ENCODE measurements around the gene CHSY1. TPM values are rescaled to one million over a fixed set of nuclear protein-coding genes. Genes with fewer than 3 reads are reported as not detected.
A peak's percentile ranks its signal among the peaks of the same experiment; 100 is the strongest.

Gene CHSY1
- total RNA-seq, 1 donor from 2014 or later: 23.3 TPM

- H2AFZ ChIP-seq (replicated peaks): no peak overlapping the region
- Mint-ChIP-seq H3K27me3 (ENCODE audit: insufficient read depth, low read depth) (no peaks in the 10 kb centered on the region), H3K4me3 (no peak overlapping the region), H3K9me3 (peaks cover 3% of the 10 kb centered on the region), H3K4me1 (peaks cover 15% of the 10 kb centered on the region), H3K36me3 (peaks cover 52% of the 10 kb centered on the region), H3K27ac (no peak overlapping the region)
- H3K79me2 ChIP-seq (ENCODE audit: low read depth): peaks cover 80% of the 10 kb centered on the region
- TF ChIP-seq EZH2 (IDR thresholded peaks at IDR 0.05) (no peak), EZH2phosphoT487 (IDR thresholded peaks at IDR 0.05) (no peak)
- no peaks in the 10 kb centered on the region for H3F3A ChIP-seq (ENCODE audit: low read depth)
- DNase-seq (ENCODE audit: low spot score): no peak
- H3K9me3 ChIP-seq (ENCODE audit: low read depth): no peaks in the 10 kb centered on the region
- H3K4me1 ChIP-seq: peaks cover 3% of the 10 kb centered on the region
- H3K9ac ChIP-seq: no peak overlapping the region
- no peak overlapping the region for H3K4me2 ChIP-seq
- H3K36me3 ChIP-seq: no peaks in the 10 kb centered on the region
- no peaks in the 10 kb centered on the region for H3K27me3 ChIP-seq
- H4K20me1 ChIP-seq (ENCODE audit: low read depth): peaks cover 24% of the 10 kb centered on the region
- H3K27ac ChIP-seq: no peak overlapping the region
- H3K4me3 ChIP-seq: no peak overlapping the region
Measured at GRCh38 chr15:101184830-101185229, 67.0 kb downstream of the CHSY1 start.

DNA sequence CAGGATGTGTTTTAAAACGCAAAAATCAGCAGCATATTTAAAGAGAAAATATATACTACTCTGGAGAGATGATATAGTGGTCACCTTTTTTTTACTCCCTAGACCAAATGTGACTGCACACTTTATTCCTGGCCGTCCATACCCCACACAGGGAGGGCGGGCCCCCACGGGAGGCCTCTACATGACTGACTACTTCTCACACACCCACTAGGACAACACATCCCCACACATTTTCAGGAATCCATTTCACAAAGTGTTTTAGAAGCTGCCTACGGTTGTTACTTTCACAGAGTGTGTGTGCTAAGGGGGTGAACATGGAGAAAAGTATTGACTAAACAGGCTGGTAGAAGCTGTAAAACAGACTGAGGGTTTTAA lies 67.9 kb downstream of the CHSY1 start:
- no peak overlapping the region for H3K9ac ChIP-seq
- no peak for DNase-seq (ENCODE audit: low spot score)
- peaks cover 20% of the 10 kb centered on the region for H4K20me1 ChIP-seq (ENCODE audit: low read depth)
- no peaks in the 10 kb centered on the region for H3K4me1 ChIP-seq
- Mint-ChIP-seq H3K27ac (peak overlapping the region; percentile 32), H3K36me3 (peaks cover 56% of the 10 kb centered on the region), H3K4me1 (peaks cover 10% of the 10 kb centered on the region), H3K4me3 (no peak overlapping the region), H3K9me3 (peaks cover 5% of the 10 kb centered on the region), H3K27me3 (ENCODE audit: insufficient read depth, low read depth) (no peaks in the 10 kb centered on the region)
- H3K9me3 ChIP-seq (ENCODE audit: low read depth): no peaks in the 10 kb centered on the region
- H3K36me3 ChIP-seq: no peaks in the 10 kb centered on the region
- peaks cover 71% of the 10 kb centered on the region for H3K79me2 ChIP-seq (ENCODE audit: low read depth)
- TF ChIP-seq, protein P1, sequence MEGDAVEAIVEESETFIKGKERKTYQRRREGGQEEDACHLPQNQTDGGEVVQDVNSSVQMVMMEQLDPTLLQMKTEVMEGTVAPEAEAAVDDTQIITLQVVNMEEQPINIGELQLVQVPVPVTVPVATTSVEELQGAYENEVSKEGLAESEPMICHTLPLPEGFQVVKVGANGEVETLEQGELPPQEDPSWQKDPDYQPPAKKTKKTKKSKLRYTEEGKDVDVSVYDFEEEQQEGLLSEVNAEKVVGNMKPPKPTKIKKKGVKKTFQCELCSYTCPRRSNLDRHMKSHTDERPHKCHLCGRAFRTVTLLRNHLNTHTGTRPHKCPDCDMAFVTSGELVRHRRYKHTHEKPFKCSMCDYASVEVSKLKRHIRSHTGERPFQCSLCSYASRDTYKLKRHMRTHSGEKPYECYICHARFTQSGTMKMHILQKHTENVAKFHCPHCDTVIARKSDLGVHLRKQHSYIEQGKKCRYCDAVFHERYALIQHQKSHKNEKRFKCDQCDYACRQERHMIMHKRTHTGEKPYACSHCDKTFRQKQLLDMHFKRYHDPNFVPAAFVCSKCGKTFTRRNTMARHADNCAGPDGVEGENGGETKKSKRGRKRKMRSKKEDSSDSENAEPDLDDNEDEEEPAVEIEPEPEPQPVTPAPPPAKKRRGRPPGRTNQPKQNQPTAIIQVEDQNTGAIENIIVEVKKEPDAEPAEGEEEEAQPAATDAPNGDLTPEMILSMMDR (IDR thresholded peaks at IDR 0.05): no peak
- TF ChIP-seq EZH2 (IDR thresholded peaks at IDR 0.05): no peak
- no peaks in the 10 kb centered on the region for H3K27me3 ChIP-seq
- H3F3A ChIP-seq (ENCODE audit: low read depth): no peaks in the 10 kb centered on the region
- H3K4me2 ChIP-seq: no peak overlapping the region
- H3K4me3 ChIP-seq: no peak overlapping the region
- no peak overlapping the region for H3K27ac ChIP-seq
- H2AFZ ChIP-seq (replicated peaks): no peak overlapping the region

DNA sequence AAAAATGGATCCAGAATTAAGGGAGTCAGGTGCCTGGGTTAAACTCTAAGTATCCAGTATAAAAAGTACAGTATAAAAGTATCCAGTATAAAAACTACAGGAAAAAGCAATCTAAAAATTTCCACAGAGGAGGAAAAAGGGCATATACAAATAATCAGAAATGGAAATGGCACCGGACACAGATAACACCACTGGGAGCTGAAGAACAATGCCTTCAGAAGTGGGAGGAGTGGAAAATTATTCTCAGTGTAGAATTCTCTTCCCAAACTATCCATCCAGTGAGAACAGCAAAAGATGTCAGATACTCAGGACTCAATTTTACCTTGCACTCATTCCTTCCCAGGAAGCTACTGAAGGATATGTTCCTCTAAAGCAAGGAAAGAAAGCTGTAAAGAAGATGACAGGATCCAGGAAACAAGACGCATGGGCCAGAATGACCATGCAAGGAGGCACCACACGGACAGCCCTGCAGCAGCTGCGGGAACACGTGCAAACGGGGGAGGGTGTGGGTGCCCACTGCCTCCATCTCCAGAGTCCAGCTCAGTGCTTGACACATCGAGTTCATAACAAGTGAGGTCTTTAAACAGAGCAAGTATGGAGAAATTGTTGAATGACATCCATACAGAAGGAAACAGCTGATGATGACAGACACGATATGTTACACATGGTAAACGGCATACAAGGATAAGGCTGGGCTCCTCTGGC lies 68.5 kb downstream of the CHSY1 start:
- Mint-ChIP-seq H3K9me3 (peaks cover 7% of the 10 kb centered on the region), H3K27ac (peak overlapping the region; percentile 32), H3K27me3 (ENCODE audit: insufficient read depth, low read depth) (no peaks in the 10 kb centered on the region), H3K4me1 (peaks cover 11% of the 10 kb centered on the region), H3K4me3 (no peak overlapping the region), H3K36me3 (peaks cover 59% of the 10 kb centered on the region)
- Histone ChIP-seq H3K27ac (no peak overlapping the region), H3K36me3 (no peaks in the 10 kb centered on the region), H3K27me3 (no peaks in the 10 kb centered on the region), H4K20me1 (ENCODE audit: low read depth) (peaks cover 15% of the 10 kb centered on the region), H2AFZ (replicated peaks) (no peak overlapping the region), H3K9ac (no peak overlapping the region), H3K9me3 (ENCODE audit: low read depth) (no peaks in the 10 kb centered on the region), H3K79me2 (ENCODE audit: low read depth) (peaks cover 66% of the 10 kb centered on the region), H3K4me1 (no peaks in the 10 kb centered on the region), H3F3A (ENCODE audit: low read depth) (no peaks in the 10 kb centered on the region), H3K4me3 (no peak overlapping the region), H3K4me2 (no peak overlapping the region)
- no peak for TF ChIP-seq EZH2 (IDR thresholded peaks at IDR 0.05)
- DNase-seq (ENCODE audit: low spot score): no peak

DNA sequence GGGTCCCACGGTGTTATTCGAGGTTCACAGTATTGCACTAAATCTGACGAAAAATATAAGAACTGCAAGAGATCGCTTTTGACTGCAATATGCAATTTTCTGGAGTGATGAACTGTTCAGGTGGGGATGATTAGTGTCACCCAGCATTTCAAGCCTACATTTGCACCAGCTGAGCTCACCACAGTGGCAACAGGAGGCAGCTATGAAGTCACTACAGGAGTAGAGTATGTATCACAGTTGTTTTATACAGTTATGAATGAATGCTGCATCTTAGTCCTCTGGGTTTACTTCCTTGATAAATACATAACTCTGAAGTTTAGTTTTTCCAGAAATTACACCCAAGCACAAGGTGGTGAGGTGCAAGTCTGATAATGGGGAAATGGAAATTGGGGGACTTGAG lies 69.6 kb downstream of the CHSY1 start:
- H3K4me1 Mint-ChIP-seq: peaks cover 5% of the 10 kb centered on the region
- no peak overlapping the region for H3K4me3 ChIP-seq
- H3K4me3 Mint-ChIP-seq: no peak overlapping the region
- TF ChIP-seq EZH2phosphoT487 (IDR thresholded peaks at IDR 0.05) (no peak), EZH2 (IDR thresholded peaks at IDR 0.05) (no peak)
- TF ChIP-seq, protein P1 (IDR thresholded peaks at IDR 0.05): no peak
- H3K4me1 ChIP-seq: no peaks in the 10 kb centered on the region
- no peaks in the 10 kb centered on the region for H3F3A ChIP-seq (ENCODE audit: low read depth)
- H3K9me3 ChIP-seq (ENCODE audit: low read depth): no peaks in the 10 kb centered on the region
- H3K36me3 Mint-ChIP-seq: peaks cover 65% of the 10 kb centered on the region
- H4K20me1 ChIP-seq (ENCODE audit: low read depth): peaks cover 10% of the 10 kb centered on the region
- H3K79me2 ChIP-seq (ENCODE audit: low read depth): peaks cover 54% of the 10 kb centered on the region
- no peaks in the 10 kb centered on the region for H3K36me3 ChIP-seq
- no peaks in the 10 kb centered on the region for H3K27me3 Mint-ChIP-seq (ENCODE audit: insufficient read depth, low read depth)
- peaks cover 12% of the 10 kb centered on the region for H3K9me3 Mint-ChIP-seq
- H3K27ac ChIP-seq: no peak overlapping the region
- no peak for DNase-seq (ENCODE audit: low spot score)
- no peak overlapping the region for H3K9ac ChIP-seq
- no peak overlapping the region for H2AFZ ChIP-seq (replicated peaks)
- no peak overlapping the region for H3K4me2 ChIP-seq
- H3K27ac Mint-ChIP-seq: no peak overlapping the region
- no peaks in the 10 kb centered on the region for H3K27me3 ChIP-seq

All from neural progenitor cell (in vitro differentiated cells).